Measurements from ENCODE around the gene NETO2. TPM values are rescaled to one million over a fixed set of nuclear protein-coding genes. Genes with fewer than 3 reads are reported as not detected.

The NETO2 gene
- total RNA-seq, 1 experiment from 2014 or later = 10.3 TPM

- DNase-seq (ENCODE audit: low read depth, low spot score) (peak; percentile 15), ATAC-seq (peak; percentile 78)
- no peaks in the 10 kb centered on the region for H4K20me1 ChIP-seq (ENCODE audit: insufficient read depth)
- POLR2A ChIA-PET = interaction anchor here (1.6 kb wide), 1 partner anchor 105 kb away, joined by 4 read pairs; no protein-coding TSS in a partner anchor
- peak overlapping the region; percentile 27; the same call in 1 of the 2 replicates for H3K9ac ChIP-seq (ENCODE audit: low read length)
- CTCF ChIA-PET = interaction anchor here (1.2 to 2.0 kb wide), 5 partner anchors 7 to 1022 kb away, joined by 3 to 23 read pairs (median 5); no protein-coding TSS in a partner anchor
- no peaks in the 10 kb centered on the region for H3K9me3 ChIP-seq (ENCODE audit: control insufficient read depth in 1 of 2, insufficient read depth in 1 of 2, low read depth in 1 of 2, low read length in 2 of 2)
- no peak overlapping the region for H2AFZ ChIP-seq (ENCODE audit: low read depth, low read length, poor library complexity, severe bottlenecking)
- RAD21 ChIA-PET (ENCODE audit: low non-redundant PET in 1 of 2, low total read pairs in 2 of 2, uncharacterized antibody in 2 of 2, unreplicated experiment in 2 of 2) = interaction anchor here in 1 of 2 experiments (1.2 kb wide), 1 partner anchor 1022 kb away, joined by 3 read pairs; no protein-coding TSS in a partner anchor
- H3K4me3 ChIP-seq (replicated peaks in 1 of 2; ENCODE audit: low read depth in 1 of 2, low read length in 2 of 2) = peak overlapping the region; percentile 43 to 52
- TF ChIP-seq YY1 (IDR thresholded peaks at IDR 0.05; ENCODE audit: extremely low read depth, insufficient replicate concordance, low read depth, low read length) (no peak), CTCF (IDR thresholded peaks at IDR 0.05 in 2 of 3, conservative IDR thresholded peaks at IDR 0.05 in 1 of 3; ENCODE audit: borderline replicate concordance in 1 of 3, insufficient read depth in 1 of 3, low read depth in 2 of 3, low read length in 2 of 3) (peak; percentile 28 to 56 (median 29); a peak in 3 of 6 replicates), MAX (IDR thresholded peaks at IDR 0.05) (peak; percentile 51; the same call in 1 of the 2 replicates), ZFX (IDR thresholded peaks at IDR 0.05) (peak; percentile 63), POLR2A (IDR thresholded peaks at IDR 0.05; ENCODE audit: borderline replicate concordance, extremely low read depth, insufficient read depth, insufficient read length) (no peak), RAD21 (IDR thresholded peaks at IDR 0.05; ENCODE audit: low read depth) (peak; percentile 27; the same call in 1 of the 2 replicates), SIN3A (IDR thresholded peaks at IDR 0.05; ENCODE audit: low read depth) (no peak)
- BruUV-seq (replicated peaks) = no TSS peak
- H3K36me3 ChIP-seq (ENCODE audit: control insufficient read depth in 1 of 2, insufficient read depth in 2 of 2, low read length in 2 of 2) = no peaks in the 10 kb centered on the region
- H3K4me1 ChIP-seq (ENCODE audit: control insufficient read depth in 1 of 2, insufficient read depth in 2 of 2, low read length in 2 of 2) = peaks cover 2 to 33% of the 10 kb centered on the region in 2 experiments; a peak in 3 of 4 replicates
- peak overlapping the region; percentile 69 for H3K4me2 ChIP-seq (ENCODE audit: low read length)
- no peaks in the 10 kb centered on the region for H3K9me2 ChIP-seq (ENCODE audit: insufficient read depth)
- no peaks in the 10 kb centered on the region for H3K79me2 ChIP-seq (ENCODE audit: insufficient read depth, low read length)
- H3K27me3 ChIP-seq (ENCODE audit: insufficient read depth, low read length) = no peaks in the 10 kb centered on the region
- peak overlapping the region; percentile 68 for H3K27ac ChIP-seq (ENCODE audit: low read depth, low read length)
- intact Hi-C loops (cut with micrococcal nuclease) = loop anchor here (2.0 to 10.0 kb wide), 4 partner anchors 198 to 1014 kb away; no protein-coding TSS in a partner anchor
Observed at GRCh38 chr16:47142821-47143676, 696 bp downstream of the NETO2 start.

Data from HCT116 (cell line).